IMR-90 (cell line): ENCODE results near the gene PPP2R1A. TPM values are rescaled to one million over a fixed set of nuclear protein-coding genes. Genes with fewer than 3 reads are reported as not detected.

Source experiments
- ATAC-seq: fragments of 200-7000 bp; cut with Tn5 transposase; 2 replicates; pipeline ENCODE4 v1.9.1; 2020; ENCODE audit warnings: low read depth, mild to moderate bottlenecking, moderate library complexity
- BruUV-seq: library from RNA; stranded (reverse); fragments of 400-500 nt; replicated peaks from 2 replicates; lab custom pipeline; 2021; lab: Mats Ljungman, UMichigan
- CTCF ChIA-PET: fragments of 300-600 bp; formaldehyde crosslinking; extraction: SDS; loops from one replicate; lab custom pipeline; 2021; ENCODE audit warnings: antibody characterized with exemption; lab: Yijun Ruan, JAX
- POLR2A ChIA-PET: fragments of 300-600 bp; sonication (Branson Sonifier 250); formaldehyde crosslinking; loops from one replicate; lab custom pipeline; 2022; ENCODE audit warnings: antibody characterized with exemption; ENCODE audit not compliant: unreplicated experiment; lab: Charles Lee
- DNase-seq: peaks from one replicate; pipeline ENCODE4 v3.0.0; 2013
- H2AFZ ChIP-seq: replicated peaks from 2 replicates; pipeline ENCODE3; 2013; ENCODE audit warnings: low read length, mild to moderate bottlenecking; ENCODE audit not compliant: poor library complexity
- H2AK5ac ChIP-seq: 2 replicates; pipeline ENCODE4 v1.6.1; 2013; ENCODE audit warnings: low read depth, low read length, inconsistent platforms
- H2AK9ac ChIP-seq: replicated peaks from 2 replicates; pipeline ENCODE3; 2013; ENCODE audit warnings: mild to moderate bottlenecking, low read depth, low read length, moderate library complexity; ENCODE audit not compliant: poor library complexity
- H2BK120ac ChIP-seq: 2 replicates; pipeline ENCODE4 v1.6.1; 2013; ENCODE audit warnings: low read depth, low read length, inconsistent platforms
- H2BK15ac ChIP-seq: 3 replicates; pipeline ENCODE4 v1.6.1; 2013; ENCODE audit warnings: low read depth, low read length, inconsistent platforms
- H2BK20ac ChIP-seq: 2 replicates; pipeline ENCODE4 v1.6.1; 2013; ENCODE audit warnings: low read depth, mild to moderate bottlenecking, inconsistent platforms, low read length, moderate library complexity
- H2BK5ac ChIP-seq: 2 replicates; pipeline ENCODE4 v1.6.1; 2013; ENCODE audit warnings: mild to moderate bottlenecking, low read depth, low read length, inconsistent platforms; ENCODE audit not compliant: poor library complexity, severe bottlenecking
- H3K14ac ChIP-seq: replicated peaks from 2 replicates; pipeline ENCODE4 v1.6.1; 2013; ENCODE audit warnings: low read depth, low read length, inconsistent platforms
- H3K18ac ChIP-seq: 2 replicates; pipeline ENCODE4 v1.6.1; 2013; ENCODE audit warnings: low read depth, low read length, control low read depth
- H3K23ac ChIP-seq: 2 replicates; pipeline ENCODE4 v1.6.1; 2013; ENCODE audit warnings: low read depth, low read length, inconsistent platforms
- H3K27ac ChIP-seq: 2 replicates; pipeline ENCODE4 v1.5.1; 2013; ENCODE audit warnings: mild to moderate bottlenecking, control low read depth, low read length; ENCODE audit not compliant: insufficient read depth
- H3K27me3 ChIP-seq: 2 replicates; pipeline ENCODE4 v1.6.1; 2013; ENCODE audit warnings: low read length; ENCODE audit not compliant: control insufficient read depth, insufficient read depth
- H3K36me3 ChIP-seq: 2 replicates; pipeline ENCODE4 v1.6.1; 2013; ENCODE audit warnings: low read length, mixed read lengths; ENCODE audit not compliant: control insufficient read depth, insufficient read depth
- H3K4ac ChIP-seq: 2 replicates; pipeline ENCODE4 v1.6.1; 2013; ENCODE audit warnings: low read depth, low read length, inconsistent platforms
- H3K4me1 ChIP-seq: 2 replicates; pipeline ENCODE4 v1.6.1; 2013; ENCODE audit warnings: low read length, mixed read lengths; ENCODE audit not compliant: control insufficient read depth, insufficient read depth
- H3K4me2 ChIP-seq: 2 replicates; pipeline ENCODE4 v1.6.1; 2013; ENCODE audit warnings: low read depth, mild to moderate bottlenecking, control low read depth, low read length, moderate library complexity
- H3K4me3 ChIP-seq: 2 replicates; pipeline ENCODE4 v1.5.1; 2013; ENCODE audit warnings: low read depth, mild to moderate bottlenecking, control low read depth, low read length, moderate library complexity; ENCODE audit not compliant: insufficient read depth
- H3K56ac ChIP-seq: 2 replicates; pipeline ENCODE4 v1.6.1; 2013; ENCODE audit warnings: low read length, inconsistent platforms; ENCODE audit not compliant: insufficient read depth; ENCODE audit errors: extremely low read depth
- H3K79me1 ChIP-seq, 2 experiments: 2 replicates each; pipeline ENCODE4 v1.6.1; 2013; ENCODE audit warnings: low read length in 2 of 2, inconsistent platforms in 1 of 2, low read depth in 1 of 2
- H3K9ac ChIP-seq: 2 replicates; pipeline ENCODE4 v1.6.1; 2013; ENCODE audit warnings: low read depth, low read length, control low read depth
- H3K9me1 ChIP-seq: 2 replicates; pipeline ENCODE4 v1.6.1; 2013; ENCODE audit warnings: low read length, inconsistent platforms; ENCODE audit not compliant: insufficient read depth
- H3K9me3 ChIP-seq: 2 replicates; pipeline ENCODE4 v1.6.1; 2013; ENCODE audit warnings: low read length; ENCODE audit not compliant: control insufficient read depth, insufficient read depth
- H4K20me1 ChIP-seq: 2 replicates; pipeline ENCODE4 v1.6.1; 2013; ENCODE audit warnings: low read length, inconsistent platforms; ENCODE audit not compliant: insufficient read depth
- H4K5ac ChIP-seq: 2 replicates; pipeline ENCODE4 v1.6.1; 2013; ENCODE audit warnings: mild to moderate bottlenecking, low read depth, low read length, control low read depth
- H4K8ac ChIP-seq, 2 experiments: 2 replicates each; pipeline ENCODE4 v1.6.1; 2013; ENCODE audit warnings: low read depth in 2 of 2, low read length in 2 of 2, control low read depth in 1 of 2, inconsistent platforms in 1 of 2
- H4K91ac ChIP-seq: 2 replicates; pipeline ENCODE4 v1.6.1; 2013; ENCODE audit warnings: low read depth, low read length, inconsistent platforms; ENCODE audit not compliant: insufficient read depth
- BHLHE40 ChIP-seq: fragments of 150-350 bp; IDR thresholded peaks from 2 replicates; pipeline ENCODE4 v1.6.1; 2016; ENCODE audit warnings: mild to moderate bottlenecking, low read depth, low read length
- CEBPB ChIP-seq: IDR thresholded peaks from 2 replicates; pipeline ENCODE4 v1.6.1; 2012; ENCODE audit warnings: low read depth, low read length, improper control_type of control experiment
- CHD1 ChIP-seq: IDR thresholded peaks from 2 replicates; pipeline ENCODE4 v1.6.1; 2012; ENCODE audit warnings: low read depth, low read length, improper control_type of control experiment
- CTCF ChIP-seq: conservative IDR thresholded peaks from 2 replicates; pipeline ENCODE4 v1.5.1; 2012; ENCODE audit warnings: mild to moderate bottlenecking, low read depth, low read length, improper control_type of control experiment
- ELK1 ChIP-seq: fragments of 150-350 bp; IDR thresholded peaks from 2 replicates; pipeline ENCODE4 v1.6.1; 2016; ENCODE audit warnings: low read depth, mild to moderate bottlenecking, low read length, moderate library complexity, borderline replicate concordance
- FOS ChIP-seq: fragments of 150-350 bp; IDR thresholded peaks from 2 replicates; pipeline ENCODE4 v1.6.1; 2016; ENCODE audit warnings: low read depth, low read length
- MAFK ChIP-seq: IDR thresholded peaks from 2 replicates; pipeline ENCODE4 v1.6.1; 2012; ENCODE audit warnings: low read depth, low read length, improper control_type of control experiment
- MAZ ChIP-seq: IDR thresholded peaks from 2 replicates; pipeline ENCODE4 v1.6.1; 2012; ENCODE audit warnings: low read depth, mild to moderate bottlenecking, low read length, improper control_type of control experiment, moderate library complexity, borderline replicate concordance
- MXI1 ChIP-seq: IDR thresholded peaks from 2 replicates; pipeline ENCODE4 v1.6.1; 2012; ENCODE audit warnings: low read depth, mild to moderate bottlenecking, low read length, moderate library complexity, borderline replicate concordance
- POLR2A ChIP-seq: IDR thresholded peaks from 2 replicates; pipeline ENCODE4 v1.6.1; 2012; ENCODE audit warnings: mild to moderate bottlenecking, low read depth, low read length
- RAD21 ChIP-seq: IDR thresholded peaks from 2 replicates; pipeline ENCODE4 v1.6.1; 2012; ENCODE audit warnings: low read length, improper control_type of control experiment
- RCOR1 ChIP-seq: IDR thresholded peaks from 2 replicates; pipeline ENCODE4 v1.6.1; 2012; ENCODE audit warnings: mild to moderate bottlenecking, low read length, improper control_type of control experiment; ENCODE audit not compliant: insufficient replicate concordance
- RFX5 ChIP-seq: IDR thresholded peaks from 2 replicates; pipeline ENCODE4 v1.8.0; 2012; ENCODE audit warnings: low read depth, mild to moderate bottlenecking, low read length, moderate library complexity
- SMC3 ChIP-seq: fragments of 150-350 bp; IDR thresholded peaks from 2 replicates; pipeline ENCODE4 v1.6.1; 2016; ENCODE audit warnings: low read depth, mild to moderate bottlenecking, antibody characterized with exemption, low read length, moderate library complexity
- USF2 ChIP-seq: fragments of 150-350 bp; IDR thresholded peaks from 2 replicates; pipeline ENCODE4 v1.6.1; 2017; ENCODE audit warnings: mild to moderate bottlenecking, antibody characterized with exemption, low read length, low read depth
- WGBS, 2 experiments: methylation state at CpG; one replicate each; pipeline versions ENCODE4 v1.1.5 to v1.1.7; 2013; ENCODE audit warnings: missing lambda C conversion rate in 2 of 2; ENCODE audit not compliant: insufficient read length in 1 of 2; ENCODE audit errors: extremely low coverage in 2 of 2; 5-methylcytosine and 5-hydroxymethylcytosine counted together
- dilution Hi-C: fragments of 300-500 bp; cut with HindIII; formaldehyde crosslinking; loops from one replicate; pipeline ENCODE4 v1.14.3; 2018; ENCODE audit warnings: low sequenced_read_pairs; ENCODE audit not compliant: unreplicated experiment
- in situ Hi-C: fragments of 300-500 bp; cut with MboI; formaldehyde crosslinking; loops from 3 replicates; pipeline ENCODE4 v1.14.3; 2019; ENCODE audit warnings: low sequenced_read_pairs, inconsistent platforms, mixed read lengths
- intact Hi-C: fragments of 100-400 bp; cut with micrococcal nuclease; formaldehyde crosslinking; loops from 2 replicates; pipeline ENCODE4 v1.10.0; 2022
- polyA plus RNA-seq, 3 experiments: library from polyadenylated mRNA; depleted of rRNA; stranded (reverse); fragments of >200 nt; gene quantifications; 2 replicates each; pipeline ENCODE4 v1.2.3, GENCODE V29; 2012; ENCODE audit warnings: low replicate concordance in 1 of 3
- total RNA-seq: library from RNA; depleted of rRNA; stranded (reverse); fragments of >200 nt; gene quantifications from 2 replicates; pipeline ENCODE4 v1.2.3, GENCODE V29; 2012

Gene PPP2R1A
- total and polyA plus RNA-seq, 2 of the 4 experiments (the other 2 are of a cell fraction) = 173 to 250 TPM

- H3K23ac ChIP-seq = no peak overlapping the region
- DNase-seq = peak; percentile 75
- no peak overlapping the region for H2AK9ac ChIP-seq
- no peaks in the 10 kb centered on the region for H3K9me1 ChIP-seq
- H3K79me1 ChIP-seq = no peaks in the 10 kb centered on the region
- no peaks in the 10 kb centered on the region for H4K20me1 ChIP-seq
- no peaks in the 10 kb centered on the region for H3K4me1 ChIP-seq
- no peak overlapping the region for H3K9ac ChIP-seq
- H2BK120ac ChIP-seq = no peak overlapping the region
- intact Hi-C loops (loop anchor here (1.0 to 10.0 kb wide), 4 partner anchors 99 to 313 kb away; partner anchors contain the start of genes ZNF432, ZNF613, ZNF616 and ZNF841), in situ Hi-C loops (no loop called here), dilution Hi-C loops (no loop called here)
- ChIA-PET CTCF (interaction anchor here (0.9 to 1.1 kb wide), 3 partner anchors 23 to 98 kb away, joined by 3 to 6 read pairs (median 3); partner anchors contain the start of gene ZNF616), POLR2A (interaction anchor here (0.5 to 0.6 kb wide), 2 partner anchors 9 to 334 kb away, joined by 4 to 6 read pairs; no protein-coding TSS in a partner anchor)
- H4K5ac ChIP-seq = no peak overlapping the region
- no peak overlapping the region for H4K8ac ChIP-seq
- no peak overlapping the region for H2AFZ ChIP-seq
- H3K27me3 ChIP-seq = no peaks in the 10 kb centered on the region
- no peak overlapping the region for H2AK5ac ChIP-seq
- H3K36me3 ChIP-seq = no peaks in the 10 kb centered on the region
- H2BK20ac ChIP-seq = no peak overlapping the region
- no peak overlapping the region for H3K27ac ChIP-seq
- H3K9me3 ChIP-seq = no peaks in the 10 kb centered on the region
- BruUV-seq = no TSS peak
- no peak overlapping the region for H3K56ac ChIP-seq
- WGBS, 2 experiments = no CpG with 5 or more reads among the region's 8 CpGs
- peak; percentile 99 for ATAC-seq
- no peak overlapping the region for H4K91ac ChIP-seq
- no peak overlapping the region for H3K4me3 ChIP-seq
- no peak overlapping the region for H2BK15ac ChIP-seq
- H3K18ac ChIP-seq = no peak overlapping the region
- no peak overlapping the region for H2BK5ac ChIP-seq
- H3K4me2 ChIP-seq = no peak overlapping the region
- H3K14ac ChIP-seq = no peak overlapping the region
- H3K4ac ChIP-seq = no peak overlapping the region
- TF ChIP-seq ELK1 (no peak), FOS (no peak), CEBPB (no peak), RAD21 (peak; percentile 78), USF2 (no peak), MXI1 (no peak), RCOR1 (no peak), MAZ (no peak), BHLHE40 (no peak), POLR2A (peak; percentile 29; the same call in 1 of the 2 replicates), CTCF (peak; percentile 92), MAFK (0 out of 2 replicates have a peak, but pooled peaks have one; percentile 10), SMC3 (peak; percentile 59), CHD1 (no peak), RFX5 (no peak)
Measured at GRCh38 chr19:52237771-52238400, 48.0 kb downstream of the PPP2R1A start.
